A673 (cell line): ENCODE data around the gene FAM163B.

Experiments
- CTCF ChIP-seq: fragments of 300-800, 200-600 bp; sonication (generic); conservative IDR thresholded peaks from 2 replicates; pipeline ENCODE4 v1.5.1; 2017; ENCODE audit warnings: low read depth, mild to moderate bottlenecking, antibody characterized with exemption, low read length, moderate library complexity, mixed read lengths
- EZH2 ChIP-seq: fragments of 200-600 bp; sonication (generic); IDR thresholded peaks from 2 replicates; pipeline ENCODE4 v1.6.1; 2017; ENCODE audit warnings: borderline replicate concordance, low read depth, mild to moderate bottlenecking, mixed read lengths, antibody characterized with exemption, low read length; ENCODE audit not compliant: poor library complexity, severe bottlenecking

GRCh38 chr9:133564451-133565116, 44.6 kb downstream of the FAM163B start:
- TF ChIP-seq EZH2: no peak
- no peak for TF ChIP-seq CTCF
